Stimulated activated CD4-positive, alpha-beta T cell treated with anti-CD3 and anti-CD28 coated beads, TNF-alpha, amount 100 ng/mL, for 48 hours (primary cell): Measurements from ENCODE around the gene NFIA.

Experiments
- DNase-seq, 3 donors: peaks; one replicate each; pipeline ENCODE4 v3.0.0-alpha.2; 2020; ENCODE audit warnings: low read depth in 3 of 3

Gene NFIA

DNA sequence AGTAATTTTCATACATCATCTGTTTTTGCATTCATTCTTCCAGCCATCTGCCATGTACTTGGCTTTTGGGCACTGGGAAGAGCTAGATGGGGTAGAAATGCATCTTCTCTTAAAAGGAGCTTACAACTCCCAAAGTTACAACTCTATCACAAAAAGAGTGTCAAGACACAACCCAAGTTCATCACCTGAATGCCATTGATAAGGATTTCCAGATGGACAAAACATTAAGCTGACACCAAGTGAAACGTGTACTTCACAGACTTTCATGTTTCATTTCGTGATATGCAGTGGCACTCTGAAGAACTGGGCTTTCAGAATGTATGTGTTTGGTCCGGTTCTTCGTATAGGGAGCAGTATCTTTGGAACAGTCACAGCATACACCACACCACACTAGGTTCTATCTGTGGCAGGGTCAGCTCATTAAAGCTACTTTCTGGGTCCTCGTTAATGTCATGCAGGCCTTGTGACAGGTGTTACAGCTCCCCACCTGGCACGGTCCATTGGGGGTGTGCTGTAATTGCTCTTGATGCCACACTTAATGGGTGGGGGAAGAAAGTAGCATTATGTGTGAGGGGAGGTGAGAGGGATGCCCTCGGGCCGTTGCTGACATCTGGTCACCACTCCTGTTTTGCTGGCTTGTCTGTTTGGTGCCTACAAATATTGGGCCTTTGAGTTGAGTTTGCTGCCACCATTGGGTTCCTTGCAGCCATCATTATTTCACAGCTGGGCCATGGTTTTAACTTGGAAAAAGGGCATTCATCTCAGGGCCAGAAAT lies 164.9 kb downstream of the NFIA start:
- no peak for DNase-seq

DNA sequence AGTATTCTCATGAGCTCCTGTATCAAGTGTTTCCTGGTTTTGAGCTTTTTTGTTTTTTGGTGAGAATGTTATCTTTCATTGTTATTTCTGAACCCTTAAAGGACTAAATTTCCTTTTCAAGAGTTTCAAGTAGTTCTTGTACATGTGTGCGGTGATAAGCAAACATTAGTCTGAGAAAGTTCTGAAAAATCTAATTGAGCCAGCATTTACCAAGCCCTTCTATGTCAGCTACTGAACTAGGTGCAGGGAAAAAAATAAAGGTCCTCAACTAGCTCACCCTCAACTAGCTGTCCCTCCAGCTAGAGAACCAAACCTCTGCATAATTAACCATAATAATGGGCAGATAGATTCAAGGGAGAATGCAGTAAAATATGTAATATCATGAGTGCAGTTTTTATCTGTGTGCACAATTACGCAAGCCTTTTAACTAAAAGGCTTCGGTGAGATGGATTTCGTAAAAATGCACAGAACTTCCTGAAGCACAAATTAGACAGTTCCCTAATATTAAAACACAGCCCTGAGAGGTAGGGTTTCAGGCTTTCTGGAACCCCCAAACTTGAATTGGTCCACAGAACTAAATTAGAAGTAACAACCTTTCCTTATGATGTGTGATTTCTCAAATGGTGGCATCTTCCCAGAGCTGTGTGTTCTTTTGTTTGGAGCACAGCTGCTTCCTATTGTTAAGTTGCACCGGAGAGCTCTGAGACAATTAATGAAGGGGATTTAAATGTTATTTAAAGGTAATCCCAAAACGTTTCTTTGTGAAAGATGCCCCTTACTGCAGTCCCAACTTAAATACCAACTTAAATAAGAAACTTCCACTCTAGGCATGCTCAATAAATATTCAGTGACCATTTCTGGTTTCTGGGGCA lies 165.8 kb downstream of the NFIA start:
- DNase-seq = no peak

DNA sequence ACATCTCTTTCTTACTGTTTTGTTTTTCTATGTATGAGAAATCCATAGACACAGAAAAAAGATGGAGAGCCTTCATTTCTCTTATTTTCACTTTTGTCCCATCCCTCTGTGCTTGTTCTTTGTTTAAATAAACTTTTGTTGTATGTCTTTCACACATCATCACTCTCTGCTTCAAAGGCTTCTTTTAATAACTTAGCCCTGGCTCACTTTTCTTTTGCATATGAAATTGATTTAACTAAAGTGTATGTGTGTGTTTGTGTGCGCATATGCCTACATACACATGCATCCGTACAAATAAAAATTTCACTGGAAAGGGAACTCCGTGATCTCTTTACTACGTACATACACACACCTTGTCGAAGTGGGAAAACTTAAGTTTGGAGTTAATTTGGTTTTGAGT lies 168.6 kb downstream of the NFIA start:
- no peak for DNase-seq

DNA sequence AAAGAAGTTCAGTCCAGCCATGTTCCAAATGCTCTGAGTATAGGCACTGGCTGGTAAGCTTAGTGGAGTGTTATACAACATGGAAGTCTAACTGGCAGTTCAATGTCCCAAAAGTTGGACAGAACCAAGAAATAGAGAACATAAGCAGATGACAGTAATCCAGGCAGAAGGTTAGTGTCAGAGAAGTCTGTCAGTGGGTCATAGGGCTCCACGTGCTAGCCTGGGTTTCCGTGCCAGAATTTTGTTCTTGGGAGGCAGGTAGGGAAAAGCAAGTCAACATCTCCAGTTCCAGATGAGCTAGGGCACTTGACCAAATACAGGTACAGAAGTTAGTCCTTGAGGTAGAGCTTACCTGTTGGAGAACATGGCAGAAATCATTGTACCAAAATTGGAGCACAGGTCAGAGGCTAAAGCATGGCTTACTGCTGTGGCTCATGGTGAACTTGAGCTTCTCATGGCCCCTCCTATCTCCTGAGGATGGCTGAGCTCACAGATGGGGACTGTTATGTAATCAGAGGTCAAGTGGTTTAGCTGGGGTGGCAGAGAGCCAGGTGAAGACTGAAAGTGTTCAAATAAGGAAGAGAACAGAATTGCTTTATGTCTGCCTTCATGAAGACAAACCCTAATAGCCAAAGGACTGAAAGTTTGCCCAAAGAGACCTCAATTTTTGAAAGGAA lies 170.8 kb downstream of the NFIA start:
- DNase-seq = no peak

DNA sequence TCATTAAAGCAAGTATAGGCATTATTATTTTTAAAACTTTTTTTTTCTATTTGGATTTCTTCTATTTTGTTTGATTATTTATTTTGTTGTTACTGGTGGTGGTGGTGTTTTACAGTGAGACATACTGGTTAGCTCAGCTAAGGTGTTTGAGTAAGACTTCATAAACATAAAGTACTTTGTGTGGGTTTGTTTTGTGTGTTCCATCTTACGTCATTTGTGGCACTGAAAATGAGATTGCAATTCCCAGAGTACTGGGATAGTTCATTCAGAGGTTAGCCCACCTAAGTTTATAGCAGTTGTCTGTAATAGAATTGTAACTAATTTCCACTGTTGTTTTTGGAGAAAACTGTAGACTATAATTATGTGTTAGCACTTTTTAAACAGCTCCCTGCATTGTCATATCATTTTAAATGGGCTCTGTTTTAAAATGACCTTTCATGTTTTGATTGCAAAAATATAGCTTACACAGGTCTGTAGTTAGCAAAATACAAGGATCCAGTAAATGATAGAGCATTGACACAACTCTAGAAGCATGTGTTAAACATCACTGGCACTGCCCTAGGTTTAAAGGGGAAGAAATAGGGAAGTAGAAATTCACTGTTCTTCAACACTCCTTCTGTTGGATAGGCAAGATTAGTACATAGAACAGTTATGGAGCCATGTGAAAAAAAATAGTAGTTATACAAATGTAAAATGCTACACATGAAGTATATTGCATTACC lies 171.7 kb downstream of the NFIA start:
- DNase-seq = no peak

DNA sequence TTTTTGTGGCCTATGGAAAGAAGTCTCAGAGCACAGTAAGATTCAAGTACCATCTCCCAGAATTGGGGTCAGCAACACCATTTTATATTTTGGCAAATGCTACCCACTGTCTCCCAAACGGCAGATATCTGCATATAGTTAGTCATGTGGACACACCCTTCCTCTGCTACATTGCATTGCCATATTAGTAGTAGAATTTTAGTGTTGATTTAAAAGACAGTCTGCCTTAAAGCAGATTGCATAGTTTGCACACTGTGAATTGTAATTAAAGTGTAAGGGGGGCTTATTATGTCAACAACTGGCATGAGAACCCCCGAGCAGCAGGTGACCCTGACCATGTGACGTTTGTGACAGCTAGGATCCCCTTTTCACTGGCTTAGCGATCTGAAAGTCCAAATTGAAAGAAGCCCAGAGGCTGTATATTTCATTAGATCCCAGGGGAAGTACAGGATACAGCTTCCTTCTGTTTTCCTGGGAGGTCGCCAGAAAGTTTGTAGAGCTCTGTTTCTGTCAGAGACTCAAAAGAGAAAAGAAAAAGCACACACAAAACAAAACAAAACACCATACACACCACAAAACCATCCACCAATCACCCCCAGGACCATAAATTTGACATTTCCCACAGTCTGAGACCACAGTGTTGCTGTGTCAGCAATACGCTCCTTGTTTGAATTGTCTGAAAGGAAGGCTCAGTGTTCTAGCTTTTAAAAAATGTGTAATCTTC lies 172.4 kb downstream of the NFIA start:
- DNase-seq = no peak

DNA sequence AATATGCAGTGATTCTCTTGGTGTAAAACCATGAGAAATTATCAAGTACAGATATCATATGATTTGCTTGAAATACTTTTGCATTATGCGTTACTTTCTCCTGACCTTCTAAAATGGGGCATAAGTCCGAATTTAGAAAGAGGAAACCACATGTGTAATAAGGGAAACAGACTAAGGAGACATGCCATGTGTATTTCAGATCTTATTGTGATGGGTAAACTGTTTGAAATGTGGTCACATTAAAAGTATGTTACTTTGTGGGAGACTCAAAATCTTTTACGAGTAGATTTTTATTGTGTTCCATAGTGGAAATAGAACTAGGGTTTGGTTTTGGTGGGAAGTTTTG lies 173.0 kb downstream of the NFIA start:
- no peak for DNase-seq

DNA sequence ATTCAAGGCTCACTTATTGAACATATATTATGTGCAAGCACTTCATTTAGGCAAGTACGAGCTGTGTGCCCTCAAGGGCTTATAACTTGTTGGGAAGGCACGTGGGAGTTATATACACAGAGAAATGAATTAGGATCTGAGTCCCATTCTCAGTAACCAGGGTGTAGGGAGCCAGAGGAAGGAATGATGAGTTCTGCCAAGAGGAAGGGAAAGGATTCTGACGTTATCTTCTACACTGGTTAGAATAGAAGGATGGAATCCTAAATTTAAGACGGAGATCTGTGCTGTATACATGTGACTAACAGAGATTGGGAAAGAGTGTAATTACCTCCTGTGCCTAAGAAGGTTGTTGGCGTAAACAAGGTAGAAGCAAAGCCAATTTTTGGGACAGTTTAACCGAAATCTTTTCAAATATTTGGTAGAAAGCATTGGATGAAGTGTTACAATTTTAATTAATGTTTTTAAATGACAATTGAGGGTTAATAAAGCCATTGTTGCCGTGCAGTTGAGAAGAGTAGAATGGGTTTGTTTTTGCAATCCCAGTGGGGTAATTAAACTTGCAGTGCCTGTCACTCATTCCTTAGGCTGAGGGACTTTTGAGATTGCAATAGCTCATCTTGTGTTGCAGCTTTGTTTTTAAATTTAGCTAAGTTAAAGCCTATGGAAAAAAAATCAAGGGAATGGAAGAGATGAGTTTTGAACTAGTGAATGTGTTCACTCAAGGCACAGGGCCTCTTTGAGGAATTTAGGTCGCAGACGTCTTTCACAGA lies 177.2 kb downstream of the NFIA start:
- DNase-seq = no peak

DNA sequence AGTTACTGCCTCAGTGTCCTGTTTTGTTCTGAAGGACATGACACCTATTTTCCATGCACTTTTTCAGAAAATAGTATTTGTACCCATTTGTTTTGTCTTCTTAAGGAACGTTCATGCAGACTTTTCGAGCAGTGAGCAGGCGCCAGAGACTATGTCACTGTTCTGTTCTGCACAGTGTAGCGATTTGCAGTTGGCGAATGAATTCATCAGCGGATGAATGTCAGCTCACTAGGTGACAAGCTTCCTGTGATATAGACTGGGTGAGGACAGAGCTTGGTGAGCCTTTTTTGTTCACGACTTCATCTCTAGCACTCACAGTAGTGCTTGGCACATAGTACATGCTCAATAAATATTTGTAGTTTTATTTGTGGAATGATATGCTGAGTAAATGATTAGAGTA lies 177.8 kb downstream of the NFIA start:
- no peak for DNase-seq

DNA sequence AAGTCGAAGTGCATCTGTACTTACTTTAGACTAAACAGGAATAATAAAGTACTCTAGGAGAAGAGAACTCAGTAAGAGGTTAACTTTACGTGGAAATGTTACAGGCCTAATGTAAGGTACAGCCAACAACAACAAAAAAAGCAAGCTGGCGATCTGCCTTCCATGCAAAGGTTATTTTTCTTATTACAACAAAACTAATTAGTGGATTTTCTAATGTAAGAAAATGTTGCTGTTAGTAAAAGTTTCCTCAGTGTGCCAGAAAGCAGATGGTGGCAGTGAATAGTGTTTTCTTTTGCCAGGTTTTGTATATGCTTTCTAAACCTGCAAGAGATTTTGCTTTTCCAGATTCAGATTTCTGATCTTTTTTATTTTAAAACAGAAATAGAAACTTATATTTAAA lies 179.2 kb downstream of the NFIA start:
- no peak for DNase-seq

DNA sequence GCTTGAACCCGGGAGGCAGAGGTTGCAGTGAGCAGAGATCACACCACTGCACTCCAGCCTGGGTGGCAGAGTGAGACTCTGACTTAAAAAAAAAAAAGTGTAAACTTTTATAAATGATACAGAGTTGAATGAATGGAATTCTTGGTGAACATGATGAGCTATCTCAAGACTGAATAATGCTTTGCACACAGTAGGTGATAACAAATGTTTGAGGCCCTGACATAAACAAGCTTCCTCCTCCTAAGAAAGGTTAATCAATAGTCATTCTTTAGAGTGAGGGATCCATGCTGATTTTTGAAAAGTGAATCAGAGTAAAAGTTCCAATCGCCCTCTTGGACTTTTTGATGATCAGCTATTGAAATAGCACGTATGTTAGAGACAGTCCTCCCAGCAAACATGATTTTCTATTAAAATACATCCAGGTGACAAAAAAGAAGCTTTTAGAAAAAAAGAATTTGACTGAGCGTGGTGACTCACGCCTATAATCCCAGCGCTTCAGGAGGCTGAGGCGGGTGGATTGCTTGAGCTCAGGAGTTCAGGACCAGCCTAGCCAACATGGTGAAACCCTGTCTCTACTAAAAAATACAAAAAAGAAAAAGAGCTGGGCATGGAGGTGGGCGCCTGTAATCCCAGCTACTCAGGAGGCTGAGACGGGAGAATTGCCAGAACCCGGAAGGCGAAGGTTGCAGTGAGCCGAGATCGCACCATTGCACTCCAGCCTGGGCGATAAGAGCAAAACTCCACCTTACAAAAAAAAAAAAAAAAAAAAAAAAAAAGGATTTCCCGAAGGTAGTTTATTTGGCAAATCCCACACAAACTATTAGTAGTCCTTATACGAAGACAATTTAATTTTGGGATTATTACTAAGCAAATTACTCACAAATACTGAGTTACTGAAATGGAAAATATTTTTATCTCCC lies 181.8 kb downstream of the NFIA start:
- DNase-seq = no peak

DNA sequence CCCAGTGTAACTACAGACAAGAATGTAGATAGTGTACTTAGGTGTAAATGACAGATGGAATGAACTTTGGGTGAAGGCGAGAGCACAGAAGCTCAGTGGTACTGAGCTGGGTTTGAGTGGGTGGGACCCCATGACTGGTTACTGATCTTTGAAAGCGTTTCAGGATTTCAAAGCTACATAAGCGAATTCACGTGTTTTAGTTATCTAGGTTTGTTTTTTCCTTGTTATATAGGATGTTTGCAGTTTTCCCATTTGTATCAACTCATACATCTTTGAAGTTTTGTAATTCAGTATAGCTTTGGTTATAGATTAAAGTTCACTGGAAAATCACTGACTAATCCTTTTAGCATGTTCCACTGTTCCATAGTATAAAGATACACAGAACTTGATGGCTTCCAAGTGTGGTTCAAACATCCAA lies 182.5 kb downstream of the NFIA start:
- DNase-seq = no peak

DNA sequence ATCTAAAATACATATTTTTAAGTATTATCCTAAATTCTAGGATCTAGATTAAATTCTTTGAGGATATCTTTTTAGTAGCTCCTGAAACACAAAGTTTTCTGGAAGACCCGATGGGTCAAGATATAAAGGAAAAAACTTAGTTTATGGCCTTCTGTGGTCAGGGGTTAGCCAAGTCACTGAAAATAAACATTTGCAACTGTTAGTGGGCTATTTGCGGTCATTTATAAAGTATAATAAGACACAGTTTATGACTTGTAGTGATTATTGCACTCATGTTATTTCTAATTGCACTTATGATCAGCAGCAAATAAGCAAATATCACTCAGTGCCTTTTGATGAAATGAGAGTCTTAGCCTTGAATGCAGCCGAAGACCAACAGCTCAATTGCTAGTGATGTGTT lies 183.3 kb downstream of the NFIA start:
- DNase-seq = no peak

DNA sequence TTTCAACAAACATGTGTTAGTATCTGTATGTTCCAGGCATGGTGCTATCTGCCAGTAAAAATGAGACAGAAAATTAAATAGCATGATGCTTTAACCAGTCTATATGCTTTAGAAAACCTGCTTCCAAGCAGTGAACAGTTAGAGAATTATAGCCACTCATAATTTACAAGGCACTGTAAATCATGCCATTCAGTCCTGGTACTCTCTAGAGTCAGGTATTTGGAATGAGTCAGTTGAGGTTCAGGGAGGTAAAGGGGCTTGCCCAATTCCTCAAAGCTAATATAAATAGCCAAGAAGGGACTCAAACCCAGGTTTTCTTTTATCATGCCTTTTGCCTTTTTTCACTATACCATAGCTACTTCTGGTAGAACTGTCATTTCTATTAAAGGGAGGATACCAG lies 184.4 kb downstream of the NFIA start:
- no peak for DNase-seq

DNA sequence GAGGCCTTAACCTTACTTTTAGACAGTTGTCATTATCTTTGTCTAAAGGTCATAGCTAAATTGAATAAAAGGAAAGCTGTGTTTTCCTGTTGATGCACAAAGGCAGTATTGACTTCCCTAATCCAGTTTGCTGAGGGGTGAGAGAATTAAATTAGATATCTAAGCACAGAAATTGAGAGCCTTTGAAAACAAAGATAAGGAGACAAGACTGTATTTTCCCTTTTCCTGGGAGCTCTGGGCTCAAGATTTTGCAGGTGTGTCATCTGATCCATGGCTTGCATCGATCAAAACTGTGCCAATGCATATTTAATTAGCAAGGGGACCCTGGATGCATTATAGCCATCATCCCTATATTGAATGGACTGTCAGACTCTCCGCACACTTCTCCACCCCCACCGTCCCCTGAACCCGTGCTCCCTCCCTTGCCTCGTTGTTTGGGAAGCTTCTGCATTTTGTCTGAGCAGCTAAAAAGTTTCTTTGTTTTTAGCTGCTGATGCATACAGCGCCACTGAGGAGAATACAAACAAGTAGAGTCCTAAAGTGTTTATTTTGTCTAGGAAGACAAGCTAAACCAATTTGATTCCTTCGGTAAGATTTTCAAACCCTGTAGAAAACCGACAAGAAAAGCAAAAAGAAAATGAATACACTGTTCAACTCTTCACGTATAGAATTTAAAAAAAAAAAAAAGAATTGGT lies 186.3 kb downstream of the NFIA start:
- no peak for DNase-seq

DNA sequence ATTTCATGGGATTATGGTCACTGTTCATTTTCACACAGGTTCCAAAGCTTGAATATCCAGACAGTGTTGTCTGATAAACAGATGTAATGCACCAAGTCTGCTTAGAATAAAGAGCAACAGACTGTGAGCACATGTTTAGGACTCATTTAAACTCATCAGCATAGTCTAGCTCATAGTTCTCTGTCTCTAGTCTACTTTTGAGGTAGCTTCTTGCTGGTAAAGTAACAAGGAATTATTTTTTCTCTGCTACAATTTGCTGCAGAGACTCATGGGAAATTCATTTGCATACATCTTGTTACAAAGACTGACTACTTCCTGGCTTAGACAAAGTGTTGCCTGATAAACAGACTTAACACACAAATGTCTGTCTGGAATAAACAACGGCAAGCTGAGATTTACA lies 187.2 kb downstream of the NFIA start:
- DNase-seq = no peak

DNA sequence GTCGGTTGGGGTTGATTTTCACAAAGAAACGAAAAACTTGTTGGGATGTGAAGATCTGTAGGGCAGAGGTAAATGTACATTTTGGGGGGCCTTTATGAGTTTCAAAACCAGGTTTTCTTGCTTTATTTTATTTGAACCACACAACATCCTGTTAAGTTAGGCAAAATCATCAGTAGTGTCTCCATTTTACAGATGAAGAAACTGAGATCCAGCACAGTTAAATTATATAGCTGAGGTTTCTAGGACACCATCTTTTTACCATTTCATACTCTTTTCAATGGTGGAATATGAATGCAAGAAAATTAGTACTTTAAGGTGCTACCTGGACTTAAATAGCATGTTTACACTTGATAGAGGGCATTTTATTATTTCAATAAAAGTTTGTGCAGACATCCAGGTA lies 187.7 kb downstream of the NFIA start:
- DNase-seq = no peak

DNA sequence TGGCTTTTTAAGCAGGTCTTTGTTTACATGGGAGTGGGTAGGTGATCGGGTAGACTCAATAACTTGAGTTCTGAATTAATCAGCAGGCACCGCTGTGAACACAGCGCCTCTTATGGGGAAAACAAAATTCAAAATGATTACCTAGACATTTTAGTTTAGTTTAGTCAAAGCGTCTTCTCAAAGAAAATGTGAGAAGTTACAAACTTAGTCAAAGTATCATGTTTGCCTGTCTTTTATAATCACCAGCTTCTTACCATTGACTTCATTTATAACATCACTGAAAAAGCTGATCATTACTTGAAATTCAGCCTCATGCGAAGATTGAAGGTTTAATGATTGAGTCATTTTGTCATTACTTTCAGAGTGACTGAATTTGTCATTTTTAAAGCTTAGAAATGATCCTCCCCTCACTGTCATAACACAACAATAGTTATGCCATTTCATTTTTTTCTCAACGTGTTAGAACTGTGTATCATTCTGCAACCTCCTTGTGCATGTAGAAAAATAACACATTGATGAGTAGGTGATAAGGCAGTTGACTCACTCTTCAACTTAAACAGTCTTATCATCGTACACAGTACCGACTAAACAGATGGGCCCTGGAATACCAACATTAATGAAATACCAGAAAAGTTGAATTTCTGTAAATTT lies 188.5 kb downstream of the NFIA start:
- peak in 1 of 3 donors; percentile 9 for DNase-seq
